Fibroblast of the aortic adventitia (primary cell): ENCODE data around the gene TSPAN5. TPM values are rescaled to one million over a fixed set of nuclear protein-coding genes. Genes with fewer than 3 reads are reported as not detected.
A peak's percentile ranks its signal among the peaks of the same experiment; 100 is the strongest.

ENCODE experiments used
- DNase-seq: peaks from one replicate; pipeline ENCODE4 v3.0.0-alpha.2; 2010; ENCODE audit warnings: low read depth
- H3K4me3 ChIP-seq: 2 replicates; pipeline ENCODE4 v1.5.1; 2011; ENCODE audit warnings: low read depth, mild to moderate bottlenecking, control low read depth, low read length, moderate library complexity
- CTCF ChIP-seq: IDR thresholded peaks from 2 replicates; pipeline ENCODE4 v1.5.1; 2011; ENCODE audit warnings: mild to moderate bottlenecking, low read length, control low read depth, inconsistent platforms; ENCODE audit not compliant: insufficient read depth
- total RNA-seq: library from RNA; depleted of rRNA; stranded (reverse); fragments of >200 nt; gene quantifications from 2 replicates; pipeline ENCODE4 v1.2.3, GENCODE V29; 2012; ENCODE audit warnings: low replicate concordance

TSPAN5 gene
- total RNA-seq, 1 donor = 49.0 TPM

- peak; percentile 69 for DNase-seq
- peak overlapping the region; percentile 89 for H3K4me3 ChIP-seq
- no peak for TF ChIP-seq CTCF
These were observed 702 bp downstream of the TSPAN5 start for GRCh38 chr4:98657531-98658286.

GRCh38 chr4:98656886-98657285 lies 1.5 kb downstream of the TSPAN5 start:
- no peak for DNase-seq
- peak overlapping the region; percentile 89 for H3K4me3 ChIP-seq
- TF ChIP-seq CTCF = no peak

GRCh38 chr4:98656443-98656842 lies 2.0 kb downstream of the TSPAN5 start:
- no peak for TF ChIP-seq CTCF
- no peak for DNase-seq
- H3K4me3 ChIP-seq = peak overlapping the region; percentile 89

GRCh38 chr4:98653890-98654867 lies 4.2 kb downstream of the TSPAN5 start:
- peak; percentile 88 for DNase-seq
- H3K4me3 ChIP-seq = no peak overlapping the region
- TF ChIP-seq CTCF = no peak

GRCh38 chr4:98652996-98653395 lies 5.4 kb downstream of the TSPAN5 start:
- H3K4me3 ChIP-seq = no peak overlapping the region
- DNase-seq = peak; percentile 41

GRCh38 chr4:98648602-98649001 lies 9.8 kb downstream of the TSPAN5 start:
- no peak for TF ChIP-seq CTCF
- no peak overlapping the region for H3K4me3 ChIP-seq
- peak; percentile 11 for DNase-seq

More at GRCh38 chr4:98652996-98653395, 5.4 kb downstream of the TSPAN5 start:
- no peak for TF ChIP-seq CTCF
